Measurements from ENCODE around the gene FANCB.

FANCB gene

DNA sequence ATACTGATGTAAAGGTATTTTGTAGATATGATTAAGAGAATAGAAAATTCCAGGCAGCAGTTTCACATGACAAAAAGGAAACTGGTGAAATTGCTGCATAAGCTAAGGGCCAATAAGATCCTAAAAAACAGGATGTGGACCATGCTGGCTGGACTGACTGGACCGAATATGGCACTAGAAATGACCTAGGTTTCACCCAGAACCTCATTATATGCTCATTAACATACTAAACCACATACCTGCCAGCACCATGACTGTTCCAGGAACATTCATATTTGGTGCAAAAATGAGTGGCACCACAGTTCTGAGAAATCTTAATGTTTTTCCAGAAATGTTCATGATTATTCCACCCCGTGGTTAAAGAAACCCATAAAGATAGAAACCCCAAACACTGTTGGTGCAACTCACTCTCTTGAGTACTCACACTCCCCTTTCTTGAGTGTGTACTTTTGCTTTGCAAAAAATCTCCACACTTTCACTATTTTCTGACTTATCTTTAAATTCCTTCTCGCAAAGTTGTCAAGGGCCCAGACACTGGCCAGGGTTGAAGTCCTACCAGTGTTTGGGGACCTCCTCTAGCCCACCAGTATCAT lies 74.0 kb downstream of the FANCB start:
- CTCF ChIA-PET: no interaction called here
- TF ChIP-seq, protein P1, sequence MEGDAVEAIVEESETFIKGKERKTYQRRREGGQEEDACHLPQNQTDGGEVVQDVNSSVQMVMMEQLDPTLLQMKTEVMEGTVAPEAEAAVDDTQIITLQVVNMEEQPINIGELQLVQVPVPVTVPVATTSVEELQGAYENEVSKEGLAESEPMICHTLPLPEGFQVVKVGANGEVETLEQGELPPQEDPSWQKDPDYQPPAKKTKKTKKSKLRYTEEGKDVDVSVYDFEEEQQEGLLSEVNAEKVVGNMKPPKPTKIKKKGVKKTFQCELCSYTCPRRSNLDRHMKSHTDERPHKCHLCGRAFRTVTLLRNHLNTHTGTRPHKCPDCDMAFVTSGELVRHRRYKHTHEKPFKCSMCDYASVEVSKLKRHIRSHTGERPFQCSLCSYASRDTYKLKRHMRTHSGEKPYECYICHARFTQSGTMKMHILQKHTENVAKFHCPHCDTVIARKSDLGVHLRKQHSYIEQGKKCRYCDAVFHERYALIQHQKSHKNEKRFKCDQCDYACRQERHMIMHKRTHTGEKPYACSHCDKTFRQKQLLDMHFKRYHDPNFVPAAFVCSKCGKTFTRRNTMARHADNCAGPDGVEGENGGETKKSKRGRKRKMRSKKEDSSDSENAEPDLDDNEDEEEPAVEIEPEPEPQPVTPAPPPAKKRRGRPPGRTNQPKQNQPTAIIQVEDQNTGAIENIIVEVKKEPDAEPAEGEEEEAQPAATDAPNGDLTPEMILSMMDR (IDR thresholded peaks at IDR 0.05; ENCODE audit: control extremely low read depth, extremely low read depth, low read depth, missing control alignments): no peak
- no peak for DNase-seq (ENCODE audit: extremely low spot score)
- POLR2A ChIA-PET: no interaction called here
